ENCODE results near the gene RIOK2.
"Not testable (repeated sequence)": the region's sequence is repeated elsewhere in the genome, so short reads cannot be mapped to it uniquely, and the experiment has no call there.

Gene RIOK2

DNA sequence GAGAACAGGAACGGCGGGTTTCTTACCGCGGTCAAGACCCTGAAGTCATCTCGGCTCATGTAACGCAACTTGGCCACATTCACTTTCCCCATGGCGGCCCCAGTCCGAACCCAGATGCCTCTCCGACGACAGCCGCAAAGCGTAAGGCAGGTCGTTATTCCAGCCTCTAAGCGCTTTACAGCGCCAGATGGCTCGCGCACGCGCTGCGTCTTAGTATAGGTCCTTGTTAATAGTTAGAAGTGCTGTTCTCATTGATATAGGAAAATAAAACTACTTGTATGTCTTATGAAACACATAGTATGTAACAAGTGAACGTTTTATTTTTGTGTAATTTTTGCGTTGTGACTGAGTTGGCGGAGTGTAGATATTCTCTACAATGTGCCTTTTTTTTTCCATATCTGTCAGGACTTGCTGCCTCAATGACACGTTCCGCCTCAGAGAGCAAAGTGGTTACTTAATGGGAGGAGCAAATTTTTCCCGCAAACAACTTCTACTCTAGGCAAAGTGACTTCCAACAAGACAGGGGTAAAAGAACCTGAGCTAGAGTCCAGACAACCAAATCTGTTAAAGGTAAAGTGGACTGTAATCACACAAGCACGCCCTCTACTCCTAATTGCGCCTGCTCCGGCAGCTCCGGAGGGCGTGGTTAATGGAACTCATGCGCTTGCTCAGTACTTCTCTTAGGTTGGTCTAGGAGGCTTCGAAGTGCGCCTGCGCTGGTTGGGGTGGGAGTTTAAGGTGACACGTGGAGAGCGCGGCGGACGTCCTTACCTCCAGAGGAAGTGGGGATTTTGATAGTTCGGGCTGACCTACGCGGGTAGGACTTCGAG, at the start of gene RIOK2:
Gene RIOK2 (minus strand): TSS at position 148 of the 830 bp plus-strand sequence. CDS start 56 bp downstream, at position 92.
- DNase-seq, result peak; percentile 88 to 89

- DNase-seq, result peak; percentile 4 to 21
Observed at GRCh38 chr5:97231025-97231636, 48.1 kb upstream of the RIOK2 start.

DNA sequence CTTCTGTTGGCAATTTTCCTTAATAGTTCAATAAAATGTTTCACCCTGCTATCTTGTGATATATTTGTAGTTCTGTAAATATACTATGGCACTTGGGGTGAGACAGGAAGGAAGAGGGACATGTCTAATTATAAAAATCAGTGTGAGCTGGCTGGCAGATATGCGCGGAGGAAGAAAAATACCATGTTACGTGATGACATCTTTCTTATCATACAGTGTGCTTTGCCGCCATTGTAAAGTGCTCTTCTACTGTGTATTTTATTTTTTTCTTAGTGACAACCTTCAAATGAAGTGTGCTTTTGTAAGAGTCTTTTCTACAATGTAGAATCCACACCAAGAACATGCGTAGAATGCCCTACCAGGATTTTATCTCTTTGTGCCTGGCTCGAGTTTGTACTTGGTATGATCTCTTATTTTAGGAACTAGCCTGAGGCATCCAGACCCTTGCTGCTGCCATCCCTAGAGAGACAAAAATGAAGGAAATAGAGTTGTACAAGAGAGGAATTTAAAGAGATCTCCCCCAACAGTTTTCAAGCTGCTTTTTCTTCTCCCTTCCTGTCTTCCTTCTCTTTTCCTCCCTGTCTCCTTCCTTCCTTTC, 46.7 kb upstream of the RIOK2 start:
- no peak for DNase-seq

- no peak for DNase-seq
Observed at GRCh38 chr5:97229196-97229595, 46.1 kb upstream of the RIOK2 start.

DNA sequence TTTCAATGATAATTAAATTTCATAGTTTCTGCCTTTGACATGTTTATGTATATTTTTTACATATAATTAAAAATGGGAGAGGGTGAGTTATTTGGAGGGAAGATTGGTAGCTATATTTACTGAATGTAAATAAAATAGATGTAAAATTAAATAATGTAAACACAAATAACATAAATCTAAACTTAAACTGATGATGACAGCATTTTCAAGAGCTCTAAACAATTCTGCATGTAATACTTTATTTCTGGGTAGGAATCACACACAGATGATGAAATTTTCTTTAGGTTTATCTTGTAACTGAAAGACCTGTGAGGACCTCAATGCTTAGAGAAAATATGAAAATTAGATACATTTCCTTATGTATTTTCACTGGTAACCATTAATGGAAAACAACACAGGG, 42.2 kb upstream of the RIOK2 start:
- no peak for DNase-seq

- DNase-seq, result no peak
Observed at GRCh38 chr5:97224112-97224750, 41.2 kb upstream of the RIOK2 start.

DNA sequence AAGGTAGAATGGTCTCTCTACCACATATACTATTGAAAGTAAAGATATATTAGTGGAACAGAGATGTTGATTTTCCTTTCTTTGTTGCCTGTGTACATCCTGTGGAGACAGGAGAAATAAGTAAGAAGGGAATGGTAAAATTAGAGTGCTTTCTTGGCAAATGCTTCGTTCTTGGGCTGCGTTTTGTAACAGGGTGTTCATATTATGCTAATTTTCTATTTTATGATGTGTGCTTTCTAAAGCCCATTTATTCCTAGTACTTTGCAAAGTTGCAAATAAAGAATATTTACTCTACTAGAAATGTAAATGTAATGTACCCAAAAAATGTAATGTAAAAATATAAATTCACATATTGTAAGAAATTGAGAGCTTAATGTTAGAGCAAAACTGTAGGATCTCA, 40.5 kb upstream of the RIOK2 start:
- DNase-seq, result no peak

- DNase-seq, result no peak
Observed at GRCh38 chr5:97209343-97209742, 26.3 kb upstream of the RIOK2 start.

GRCh38 chr5:97208714-97209113, 25.7 kb upstream of the RIOK2 start:
- DNase-seq, result no peak

DNA sequence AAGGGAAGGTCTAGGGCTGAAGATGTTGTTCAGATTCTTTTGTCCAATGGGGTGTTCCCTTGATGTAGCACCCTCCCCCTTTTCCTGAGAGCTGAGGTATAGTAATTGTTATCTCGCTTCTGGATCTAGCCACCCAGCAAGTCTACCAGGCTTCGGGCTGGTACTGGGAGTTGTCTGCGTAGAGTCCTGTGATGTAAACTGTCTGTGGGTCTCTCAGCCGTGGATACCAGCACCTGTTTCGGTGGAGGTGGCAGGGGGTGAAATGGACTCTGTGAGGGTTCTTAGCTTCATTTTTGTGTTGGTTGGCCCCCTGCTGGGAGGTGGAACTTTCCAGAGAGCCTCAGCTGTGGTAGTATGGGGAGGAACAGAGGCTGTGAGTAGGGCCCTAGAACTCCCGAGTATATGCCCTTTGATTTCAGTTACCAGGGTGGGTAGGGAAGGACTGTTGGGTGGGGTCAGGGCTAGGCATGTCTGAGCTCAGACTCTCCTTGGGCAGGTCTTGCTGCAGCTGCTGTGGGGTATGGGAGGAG, 25.2 kb upstream of the RIOK2 start:
- DNase-seq, result no peak

- no peak for DNase-seq
Observed at GRCh38 chr5:97194366-97194765, 11.3 kb upstream of the RIOK2 start.

DNA sequence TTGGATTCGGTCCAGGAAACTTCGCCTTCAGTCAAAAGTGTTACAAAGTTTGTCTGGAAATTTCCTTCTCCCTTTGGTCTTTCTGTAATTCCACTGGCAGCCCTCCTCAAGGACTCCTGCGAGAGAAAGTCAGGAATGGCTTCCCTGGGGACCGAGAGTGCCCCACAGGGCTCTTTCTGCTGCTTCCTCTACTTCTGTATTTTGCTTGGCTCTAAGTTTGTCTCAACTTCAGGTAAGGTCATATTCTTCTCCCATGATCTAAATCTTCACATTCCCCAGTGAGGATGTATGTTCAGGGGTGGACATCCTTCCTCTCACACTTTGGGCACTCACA, 10.3 kb upstream of the RIOK2 start:
- DNase-seq, result no peak

DNA sequence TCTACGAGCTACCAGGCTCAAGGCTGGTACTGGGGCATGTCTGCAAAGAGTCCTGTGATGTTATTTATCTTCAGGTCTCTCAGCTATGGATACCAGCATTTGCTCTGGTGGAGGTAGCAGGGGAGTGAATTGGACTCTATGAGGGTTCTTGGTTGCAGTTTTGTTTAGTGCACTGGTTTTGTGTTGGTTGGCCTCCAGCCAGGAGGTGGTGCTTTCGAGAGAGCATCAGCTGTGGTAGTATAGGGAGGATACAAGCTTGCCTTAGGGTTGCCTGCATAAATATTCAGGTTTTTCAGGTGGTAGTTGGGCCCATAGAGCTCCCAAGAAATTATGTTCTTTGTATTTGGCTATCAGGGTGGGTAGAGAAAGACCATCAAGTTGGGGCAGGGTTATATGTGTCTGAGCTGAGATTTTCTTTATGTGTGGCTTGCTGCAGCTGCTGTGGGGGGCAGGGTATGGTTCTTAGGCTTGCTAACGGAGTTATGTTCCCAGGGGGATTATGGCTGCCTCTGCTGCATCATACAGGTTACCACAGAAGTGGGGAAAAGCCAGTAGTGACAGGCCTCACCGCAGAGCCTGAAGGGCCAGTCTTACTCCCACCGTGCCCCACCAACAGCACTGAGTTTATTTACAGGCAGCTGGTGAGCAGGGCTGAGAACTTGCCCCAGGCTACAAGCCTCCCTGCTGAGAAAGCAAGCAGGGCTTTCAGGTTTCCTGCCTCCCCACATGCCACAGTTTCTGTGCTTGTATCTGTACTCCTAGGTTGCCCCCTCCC, 9.7 kb upstream of the RIOK2 start:
- DNase-seq, result no peak

DNA sequence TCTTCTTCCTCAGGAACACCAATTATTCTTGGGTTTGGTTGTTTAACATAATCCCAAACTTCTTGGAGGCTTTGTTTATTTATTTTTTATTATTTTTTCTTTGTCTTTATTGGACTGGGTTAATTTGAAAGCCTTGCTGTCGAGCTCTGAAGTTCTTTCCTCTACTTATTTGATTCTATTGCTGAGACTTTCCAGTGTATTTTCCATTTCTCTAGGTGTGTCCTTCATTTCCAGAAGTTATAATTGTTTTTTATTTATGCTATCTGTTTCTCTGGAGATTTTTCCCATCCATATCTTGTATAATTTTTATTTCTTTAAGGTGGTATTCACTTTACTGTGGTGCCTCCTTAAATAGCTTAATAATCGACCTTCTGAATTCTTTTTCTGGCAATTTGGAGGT, 8.8 kb upstream of the RIOK2 start:
- DNase-seq, result no peak

DNA sequence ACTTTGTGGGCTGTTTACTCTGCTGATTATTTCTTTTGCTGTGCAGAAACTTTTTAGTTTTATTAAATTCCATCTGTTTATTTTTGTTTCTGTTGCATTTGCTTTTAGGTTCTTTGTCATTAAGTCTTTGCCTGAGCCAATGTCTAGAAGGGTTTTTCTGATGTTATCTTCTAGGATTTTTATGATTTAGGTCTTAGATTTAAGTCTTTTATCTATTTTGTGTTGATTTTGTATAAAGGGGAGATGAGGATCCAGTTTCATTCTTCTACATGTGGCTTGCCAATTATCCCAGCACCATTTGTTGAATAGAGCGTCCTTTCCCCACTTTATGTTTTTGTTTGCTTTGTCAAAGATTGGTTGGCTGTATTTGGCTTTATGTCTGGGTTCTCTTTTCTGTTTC, 6.5 kb upstream of the RIOK2 start:
- not testable (repeated sequence) for DNase-seq

GRCh38 chr5:97183930-97184213, 825 bp upstream of the RIOK2 start:
- no peak for DNase-seq

DNA sequence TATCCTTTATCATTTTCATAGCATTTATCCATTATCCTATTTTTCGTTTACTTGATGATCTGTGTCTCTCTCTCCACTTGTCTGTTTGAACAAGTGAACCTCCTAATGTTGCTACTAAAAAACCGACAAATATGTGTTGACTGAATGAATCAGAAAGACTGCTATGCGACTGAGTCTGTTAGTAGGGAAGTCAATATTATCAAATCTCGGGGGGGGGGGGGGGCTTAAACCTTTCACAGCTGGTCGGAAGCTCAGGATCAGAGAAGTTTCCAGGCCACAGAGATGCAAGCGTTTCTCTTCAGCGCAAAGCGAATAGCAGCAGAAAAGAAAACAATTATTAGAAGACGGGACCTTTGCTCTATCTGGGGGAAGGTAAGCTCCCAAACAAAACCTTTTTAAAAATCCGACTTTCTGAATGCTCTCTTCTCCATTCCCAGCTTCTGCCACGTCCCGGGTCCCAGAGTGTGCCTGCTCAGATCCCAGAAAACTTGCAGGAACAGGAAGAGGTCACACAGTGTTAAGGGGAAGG, 412 bp downstream of the RIOK2 start:
- DNase-seq, result no peak

DNA sequence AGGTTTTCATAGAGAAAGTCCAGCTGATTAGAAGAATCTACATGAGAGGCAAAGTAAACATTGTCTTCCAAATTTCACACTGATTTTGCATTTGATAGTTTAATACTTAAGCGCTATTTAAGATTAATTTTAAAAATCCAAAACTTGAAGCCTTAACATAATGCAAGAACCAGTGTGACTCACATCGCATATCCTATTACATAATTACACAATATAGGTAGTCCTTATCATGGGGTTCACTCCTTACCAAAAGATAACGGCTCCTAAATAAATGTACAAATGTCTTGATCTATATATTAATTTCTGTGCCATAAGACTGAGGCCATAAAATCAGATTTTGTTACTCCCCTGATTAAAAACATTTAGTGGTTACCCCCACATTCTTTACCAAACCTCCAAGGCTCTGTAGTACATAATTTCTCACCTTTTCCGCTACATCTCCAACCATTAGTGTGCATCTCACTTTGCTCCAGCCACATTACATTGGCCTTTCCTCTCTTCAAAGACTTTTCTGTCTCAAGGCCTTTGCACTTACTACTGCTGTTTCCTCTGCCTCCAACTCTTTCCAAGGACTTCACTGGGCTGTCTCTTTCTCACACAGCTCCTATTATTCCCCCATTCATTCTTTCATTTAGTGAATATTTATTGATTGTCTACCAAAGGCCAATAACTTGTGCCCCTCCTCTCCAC, 1.0 kb downstream of the RIOK2 start:
- no peak for DNase-seq

DNA sequence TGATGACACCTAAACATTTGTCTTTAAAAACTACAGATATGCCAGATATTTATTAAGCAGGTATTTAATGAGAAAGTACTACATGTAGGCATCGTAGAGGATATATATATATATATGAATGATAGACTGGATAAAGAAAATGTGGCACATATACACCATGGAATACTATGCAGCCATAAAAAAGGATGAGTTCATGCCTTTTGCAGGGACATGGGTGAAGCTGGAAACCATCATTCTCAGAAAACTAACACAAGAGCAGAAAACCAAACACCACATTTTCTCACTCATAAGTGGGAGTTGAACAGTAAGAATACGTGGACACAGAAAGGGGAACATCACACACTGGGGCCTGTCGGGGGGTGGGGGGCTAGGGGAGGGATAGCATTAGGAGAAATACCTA, 3.6 kb downstream of the RIOK2 start:
- DNase-seq, result not testable (repeated sequence)

DNA sequence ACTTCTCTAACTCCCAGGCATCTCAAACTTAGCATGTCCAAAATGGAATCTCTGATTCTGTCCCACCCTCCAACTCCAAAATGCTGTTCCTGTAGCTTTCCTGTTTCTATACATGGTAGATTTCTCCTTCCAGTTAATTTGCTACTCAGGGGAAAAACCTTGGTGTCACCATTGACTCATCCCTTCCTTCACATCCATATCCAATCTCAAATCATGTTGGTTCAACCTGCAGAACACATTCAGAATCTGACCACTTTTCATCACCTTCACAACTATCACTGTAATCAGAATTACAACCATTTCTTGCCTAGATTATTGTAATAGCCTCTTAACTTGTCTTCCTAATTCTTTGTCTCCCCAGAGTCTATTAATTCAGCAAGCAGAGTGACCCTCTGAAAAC, 10.8 kb downstream of the RIOK2 start:
- DNase-seq, result no peak

DNA sequence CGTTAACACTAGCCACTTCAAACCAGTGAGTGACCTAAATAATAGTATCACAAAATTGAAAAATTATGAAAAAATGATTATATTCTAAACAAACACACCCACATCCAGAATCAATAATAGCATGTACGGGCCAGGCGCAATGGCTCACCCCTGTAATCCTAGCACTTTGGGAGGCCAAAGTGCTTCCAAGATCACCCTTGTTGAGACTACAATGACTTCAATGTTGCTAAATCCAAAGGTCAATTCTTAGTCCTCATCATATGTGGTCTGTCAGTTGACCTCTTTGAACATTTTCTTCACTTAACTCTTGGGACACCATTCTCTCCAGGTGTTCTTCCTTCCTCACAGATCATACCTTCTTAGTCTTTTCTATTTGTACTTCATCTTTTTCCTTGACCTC, 11.3 kb downstream of the RIOK2 start:
- DNase-seq, result no peak

DNA sequence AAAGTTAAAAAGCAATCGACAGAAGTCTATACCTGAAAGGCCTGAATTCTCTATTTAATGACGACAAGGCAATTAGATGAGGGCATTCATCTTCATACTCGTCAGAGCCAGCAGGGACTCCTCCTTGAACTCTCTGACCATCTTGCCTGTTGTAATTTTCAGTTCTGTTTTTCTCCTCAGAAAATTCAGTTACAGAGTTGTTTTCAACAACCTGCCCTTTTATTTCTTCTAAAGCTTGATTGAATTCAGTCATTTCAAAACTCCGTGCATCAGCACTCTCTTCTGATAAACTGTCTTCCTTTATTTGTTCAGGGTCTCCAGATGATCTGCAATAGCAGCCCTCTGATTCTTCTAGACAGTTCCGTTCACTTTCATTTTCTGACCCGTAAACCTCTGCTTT, 15.6 kb downstream of the RIOK2 start:
- no peak for DNase-seq

Data from stimulated activated CD4-positive, alpha-beta T cell treated with anti-CD3 and anti-CD28 coated beads, Interleukin-2, amount 100 ng/mL, for 48 hours (primary cell).